ENCODE results near the gene AP1G2. TPM values are rescaled to one million over a fixed set of nuclear protein-coding genes. Genes with fewer than 3 reads are reported as not detected.

Gene AP1G2
- total RNA-seq, 1 donor from 2014 or later, result 156 TPM

DNA sequence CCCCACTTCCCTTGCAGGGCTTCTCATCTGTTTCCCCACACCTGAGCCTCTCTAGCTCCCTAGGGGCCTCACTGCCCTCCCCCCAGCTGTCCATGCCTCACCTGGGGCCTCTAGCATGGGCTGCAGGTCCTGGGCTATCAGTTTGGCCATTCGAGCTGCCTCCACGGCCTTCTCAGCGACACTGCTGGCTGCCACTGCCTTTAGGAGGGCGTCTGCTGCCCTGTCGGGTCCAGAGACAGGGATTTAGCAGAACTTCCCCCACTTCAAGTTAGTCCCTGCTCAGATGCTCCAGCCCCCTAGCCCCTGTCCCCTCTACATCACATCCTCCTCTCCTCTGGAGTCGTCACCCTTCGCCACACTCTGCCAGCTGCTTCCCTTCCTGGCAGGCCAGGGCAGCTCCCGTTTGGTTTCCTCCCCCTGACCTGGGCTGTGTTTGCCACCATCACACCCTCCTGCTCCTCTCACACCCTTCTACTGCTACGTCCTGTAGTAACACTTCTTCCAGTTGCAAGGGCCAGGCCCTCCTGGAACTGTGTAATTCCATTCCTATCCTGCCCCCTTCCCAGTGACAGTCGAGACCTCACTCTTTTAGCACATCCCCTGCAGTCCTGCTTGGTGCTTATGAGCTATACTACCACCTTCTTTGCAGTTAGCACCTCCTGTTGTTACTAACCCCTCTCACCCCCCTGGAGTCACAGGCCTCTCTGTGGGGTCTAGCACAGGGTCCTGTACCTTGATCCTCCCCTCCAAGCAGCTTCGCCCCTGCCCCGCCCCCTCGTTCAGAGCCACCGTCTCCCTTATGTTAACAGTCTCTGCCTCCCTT, 4.3 kb upstream of the AP1G2 start:
- H3K4me1 Mint-ChIP-seq (ENCODE audit: unreplicated experiment), result peaks cover 21% of the 10 kb centered on the region
- H3K4me3 Mint-ChIP-seq, result peak overlapping the region; percentile 21
- H3K9me3 Mint-ChIP-seq, result no peaks in the 10 kb centered on the region
- no peaks in the 10 kb centered on the region for H3K36me3 Mint-ChIP-seq
- peaks cover 54% of the 10 kb centered on the region for H3K27me3 Mint-ChIP-seq
- H3K27ac Mint-ChIP-seq, result no peak overlapping the region
- no peak for DNase-seq (ENCODE audit: extremely low spot score, unreplicated experiment)
- TF ChIP-seq, protein P1, sequence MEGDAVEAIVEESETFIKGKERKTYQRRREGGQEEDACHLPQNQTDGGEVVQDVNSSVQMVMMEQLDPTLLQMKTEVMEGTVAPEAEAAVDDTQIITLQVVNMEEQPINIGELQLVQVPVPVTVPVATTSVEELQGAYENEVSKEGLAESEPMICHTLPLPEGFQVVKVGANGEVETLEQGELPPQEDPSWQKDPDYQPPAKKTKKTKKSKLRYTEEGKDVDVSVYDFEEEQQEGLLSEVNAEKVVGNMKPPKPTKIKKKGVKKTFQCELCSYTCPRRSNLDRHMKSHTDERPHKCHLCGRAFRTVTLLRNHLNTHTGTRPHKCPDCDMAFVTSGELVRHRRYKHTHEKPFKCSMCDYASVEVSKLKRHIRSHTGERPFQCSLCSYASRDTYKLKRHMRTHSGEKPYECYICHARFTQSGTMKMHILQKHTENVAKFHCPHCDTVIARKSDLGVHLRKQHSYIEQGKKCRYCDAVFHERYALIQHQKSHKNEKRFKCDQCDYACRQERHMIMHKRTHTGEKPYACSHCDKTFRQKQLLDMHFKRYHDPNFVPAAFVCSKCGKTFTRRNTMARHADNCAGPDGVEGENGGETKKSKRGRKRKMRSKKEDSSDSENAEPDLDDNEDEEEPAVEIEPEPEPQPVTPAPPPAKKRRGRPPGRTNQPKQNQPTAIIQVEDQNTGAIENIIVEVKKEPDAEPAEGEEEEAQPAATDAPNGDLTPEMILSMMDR (conservative IDR thresholded peaks at IDR 0.05), result no peak

- Mint-ChIP-seq H3K4me3 (no peak overlapping the region), H3K27me3 (peaks cover 46% of the 10 kb centered on the region), H3K27ac (no peak overlapping the region), H3K9me3 (no peaks in the 10 kb centered on the region), H3K36me3 (no peaks in the 10 kb centered on the region), H3K4me1 (ENCODE audit: unreplicated experiment) (peaks cover 27% of the 10 kb centered on the region)
- TF ChIP-seq, protein P1 (conservative IDR thresholded peaks at IDR 0.05), result no peak
- DNase-seq (ENCODE audit: extremely low spot score, unreplicated experiment), result no peak
Observed at GRCh38 chr14:23570806-23571483, 3.4 kb upstream of the AP1G2 start.

- no peaks in the 10 kb centered on the region for H3K9me3 Mint-ChIP-seq
- DNase-seq (ENCODE audit: extremely low spot score, unreplicated experiment), result no peak
- peak overlapping the region; percentile 79 for H3K4me3 Mint-ChIP-seq
- TF ChIP-seq, protein P1 (conservative IDR thresholded peaks at IDR 0.05), result peak; percentile 25
- no peaks in the 10 kb centered on the region for H3K36me3 Mint-ChIP-seq
- H3K27ac Mint-ChIP-seq, result peak overlapping the region; percentile 9
- H3K27me3 Mint-ChIP-seq, result peaks cover 36% of the 10 kb centered on the region
- peaks cover 27% of the 10 kb centered on the region for H3K4me1 Mint-ChIP-seq (ENCODE audit: unreplicated experiment)
Observed at GRCh38 chr14:23569443-23570151, 2.0 kb upstream of the AP1G2 start.

- Mint-ChIP-seq H3K4me3 (peak overlapping the region; percentile 79), H3K4me1 (ENCODE audit: unreplicated experiment) (peaks cover 27% of the 10 kb centered on the region), H3K36me3 (peaks cover 4% of the 10 kb centered on the region), H3K27ac (peak overlapping the region; percentile 9), H3K27me3 (peaks cover 28% of the 10 kb centered on the region), H3K9me3 (no peaks in the 10 kb centered on the region)
- no peak for DNase-seq (ENCODE audit: extremely low spot score, unreplicated experiment)
- TF ChIP-seq, protein P1 (conservative IDR thresholded peaks at IDR 0.05), result peak; percentile 55
Observed at GRCh38 chr14:23568600-23569331, 1.2 kb upstream of the AP1G2 start.

DNA sequence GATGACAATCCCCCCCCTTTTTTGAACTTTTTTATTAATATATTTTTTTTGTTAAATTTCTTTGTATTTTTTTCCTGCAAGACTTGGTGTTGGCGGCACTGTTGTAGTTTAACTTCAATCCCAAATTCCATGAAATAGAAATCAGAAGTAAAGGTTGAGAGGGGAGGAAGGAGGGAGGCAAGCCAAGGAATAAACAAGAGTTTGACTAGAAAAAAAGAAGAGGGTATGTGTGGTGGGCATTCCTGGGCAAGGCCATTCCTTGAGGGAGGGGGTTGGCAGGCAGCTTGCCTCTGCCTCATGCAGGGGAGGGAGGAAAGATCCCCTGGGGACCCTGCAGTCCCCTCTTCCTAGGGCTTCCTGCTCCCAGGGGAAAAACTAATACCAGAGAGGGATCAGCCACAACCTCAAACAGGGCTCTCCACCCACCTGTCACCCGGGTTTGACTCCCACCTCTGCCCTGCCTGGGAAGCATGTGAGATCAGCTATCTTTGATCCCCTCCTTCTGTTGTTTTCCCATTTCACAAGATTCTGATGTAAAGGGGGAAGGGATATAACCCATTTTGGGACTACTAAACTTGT, 519 bp upstream of the AP1G2 start:
- peaks cover 5% of the 10 kb centered on the region for H3K36me3 Mint-ChIP-seq
- TF ChIP-seq, protein P1 (conservative IDR thresholded peaks at IDR 0.05), result no peak
- peak overlapping the region; percentile 100 for H3K4me3 Mint-ChIP-seq
- H3K27me3 Mint-ChIP-seq, result peaks cover 22% of the 10 kb centered on the region
- H3K27ac Mint-ChIP-seq, result peak overlapping the region; percentile 97
- H3K4me1 Mint-ChIP-seq (ENCODE audit: unreplicated experiment), result peaks cover 27% of the 10 kb centered on the region
- H3K9me3 Mint-ChIP-seq, result no peaks in the 10 kb centered on the region
- DNase-seq (ENCODE audit: extremely low spot score, unreplicated experiment), result no peak

Measured in type B pancreatic cell (in vitro differentiated cells).